OCI-LY3 (cell line): Measurements from ENCODE around the gene GLIS1.

Experiments used
- H2AFZ ChIP-seq: fragments of 200-600, 300-600 bp; shearing (Covaris generic); 2 replicates; pipeline ENCODE4 v1.6.0; 2014; ENCODE audit warnings: antibody characterized with exemption, low read depth, low read length
- H3K27ac ChIP-seq: fragments of 200-600, 300-600 bp; sonication (generic); 2 replicates; pipeline ENCODE4 v1.5.1; 2014; ENCODE audit warnings: mild to moderate bottlenecking, low read length, moderate library complexity, mixed read lengths
- H3K27me3 ChIP-seq: fragments of 200-600, 300-600 bp; sonication (generic); 2 replicates; pipeline ENCODE4 v1.6.1; 2014; ENCODE audit warnings: low read depth, low read length, mixed read lengths
- H3K36me3 ChIP-seq: fragments of 200-600, 300-600 bp; sonication (generic); replicated peaks from 2 replicates; pipeline ENCODE3; 2014; ENCODE audit warnings: low read depth, low read length, mixed read lengths
- H3K4me1 ChIP-seq: fragments of 300-600, 200-600 bp; sonication (generic); 2 replicates; pipeline ENCODE4 v1.6.1; 2014; ENCODE audit warnings: low read length, mixed read lengths
- H3K4me2 ChIP-seq: fragments of 200-600, 300-600 bp; sonication (generic); 2 replicates; pipeline ENCODE4 v1.6.1; 2014; ENCODE audit warnings: low read length, mixed read lengths
- H3K4me3 ChIP-seq: fragments of 300-600, 200-600 bp; sonication (generic); 2 replicates; pipeline ENCODE4 v1.5.1; 2014; ENCODE audit warnings: antibody characterized with exemption, mild to moderate bottlenecking, low read length, moderate library complexity
- H3K79me2 ChIP-seq: fragments of 300-600, 200-600 bp; shearing (Covaris generic); 2 replicates; pipeline ENCODE4 v1.6.1; 2014; ENCODE audit warnings: mild to moderate bottlenecking, low read length, mixed read lengths
- H3K9ac ChIP-seq: fragments of 300-600, 200-600 bp; shearing (Covaris generic); 2 replicates; pipeline ENCODE4 v1.6.0; 2014; ENCODE audit warnings: mild to moderate bottlenecking, low read length, moderate library complexity
- H3K9me3 ChIP-seq: fragments of 200-600, 300-600 bp; shearing (Covaris generic); 2 replicates; pipeline ENCODE4 v1.6.1; 2014; ENCODE audit warnings: low read length, mixed read lengths; ENCODE audit not compliant: insufficient read depth
- H4K20me1 ChIP-seq: fragments of 200-600, 300-600 bp; sonication (generic); 2 replicates; pipeline ENCODE4 v1.6.1; 2016; ENCODE audit warnings: low read length, mixed read lengths; ENCODE audit not compliant: insufficient read depth
- EZH2phosphoT487 ChIP-seq: fragments of 200-600 bp; shearing (Covaris generic); IDR thresholded peaks from 2 replicates; pipeline ENCODE4 v1.6.1; 2018; ENCODE audit warnings: antibody characterized with exemption, mixed run types, low read depth
- TF ChIP-seq, protein P1 (sequence below): fragments of 200-600, 300-600 bp; sonication (generic); IDR thresholded peaks from 2 replicates; pipeline ENCODE4 v1.5.1; 2014; ENCODE audit warnings: antibody characterized with exemption, low read length, low read depth

Gene GLIS1

GRCh38 chr1:53549287-53549686 is 189.7 kb downstream of the GLIS1 start:
- Histone ChIP-seq H3K36me3 (no peaks in the 10 kb centered on the region), H3K9me3 (no peaks in the 10 kb centered on the region), H2AFZ (no peak overlapping the region), H3K27ac (no peak overlapping the region), H3K27me3 (no peaks in the 10 kb centered on the region), H4K20me1 (no peaks in the 10 kb centered on the region), H3K4me1 (peaks cover 6% of the 10 kb centered on the region; the same call in 1 of the 2 replicates), H3K9ac (no peak overlapping the region), H3K4me2 (no peak overlapping the region), H3K4me3 (no peak overlapping the region), H3K79me2 (no peaks in the 10 kb centered on the region)
- no peak for TF ChIP-seq EZH2phosphoT487
- TF ChIP-seq, protein P1, sequence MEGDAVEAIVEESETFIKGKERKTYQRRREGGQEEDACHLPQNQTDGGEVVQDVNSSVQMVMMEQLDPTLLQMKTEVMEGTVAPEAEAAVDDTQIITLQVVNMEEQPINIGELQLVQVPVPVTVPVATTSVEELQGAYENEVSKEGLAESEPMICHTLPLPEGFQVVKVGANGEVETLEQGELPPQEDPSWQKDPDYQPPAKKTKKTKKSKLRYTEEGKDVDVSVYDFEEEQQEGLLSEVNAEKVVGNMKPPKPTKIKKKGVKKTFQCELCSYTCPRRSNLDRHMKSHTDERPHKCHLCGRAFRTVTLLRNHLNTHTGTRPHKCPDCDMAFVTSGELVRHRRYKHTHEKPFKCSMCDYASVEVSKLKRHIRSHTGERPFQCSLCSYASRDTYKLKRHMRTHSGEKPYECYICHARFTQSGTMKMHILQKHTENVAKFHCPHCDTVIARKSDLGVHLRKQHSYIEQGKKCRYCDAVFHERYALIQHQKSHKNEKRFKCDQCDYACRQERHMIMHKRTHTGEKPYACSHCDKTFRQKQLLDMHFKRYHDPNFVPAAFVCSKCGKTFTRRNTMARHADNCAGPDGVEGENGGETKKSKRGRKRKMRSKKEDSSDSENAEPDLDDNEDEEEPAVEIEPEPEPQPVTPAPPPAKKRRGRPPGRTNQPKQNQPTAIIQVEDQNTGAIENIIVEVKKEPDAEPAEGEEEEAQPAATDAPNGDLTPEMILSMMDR, result no peak

DNA sequence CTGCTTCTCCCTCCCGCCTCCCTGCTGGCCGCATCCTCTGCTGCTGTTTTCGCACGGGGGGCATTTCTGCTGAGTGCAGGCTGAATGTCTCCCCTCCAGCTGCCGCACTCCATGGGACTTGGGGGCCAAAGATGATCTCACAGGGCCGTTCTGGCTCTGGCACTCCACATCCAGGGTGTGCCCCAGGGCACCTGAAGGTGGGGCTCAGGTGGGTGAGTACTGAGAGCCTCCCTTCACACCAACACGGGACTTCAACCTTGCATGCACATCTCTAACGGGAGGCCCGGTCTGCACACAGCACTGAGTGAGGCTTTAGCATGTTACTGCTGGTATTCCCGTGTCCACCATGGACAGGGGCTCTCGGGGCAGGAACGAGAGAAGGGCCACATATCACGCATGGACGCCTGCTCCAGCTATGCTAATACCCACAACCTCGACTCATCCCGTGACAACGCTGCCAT is 190.9 kb downstream of the GLIS1 start:
- Histone ChIP-seq H3K4me1 (no peaks in the 10 kb centered on the region), H3K9me3 (no peaks in the 10 kb centered on the region), H2AFZ (no peak overlapping the region), H3K27ac (no peak overlapping the region), H4K20me1 (no peaks in the 10 kb centered on the region), H3K36me3 (no peaks in the 10 kb centered on the region), H3K27me3 (no peaks in the 10 kb centered on the region), H3K4me3 (no peak overlapping the region), H3K4me2 (no peak overlapping the region), H3K9ac (no peak overlapping the region), H3K79me2 (no peaks in the 10 kb centered on the region)
- TF ChIP-seq EZH2phosphoT487, result no peak
- TF ChIP-seq, protein P1, result no peak

GRCh38 chr1:53547231-53547790 is 191.7 kb downstream of the GLIS1 start:
- no peak for TF ChIP-seq EZH2phosphoT487
- H3K27me3 ChIP-seq, result peaks cover 3% of the 10 kb centered on the region; the same call in 1 of the 2 replicates
- no peak overlapping the region for H3K4me2 ChIP-seq
- H3K79me2 ChIP-seq, result no peaks in the 10 kb centered on the region
- H3K9ac ChIP-seq, result no peak overlapping the region
- no peaks in the 10 kb centered on the region for H3K36me3 ChIP-seq
- no peak overlapping the region for H3K27ac ChIP-seq
- no peaks in the 10 kb centered on the region for H3K4me1 ChIP-seq
- no peaks in the 10 kb centered on the region for H3K9me3 ChIP-seq
- no peak overlapping the region for H2AFZ ChIP-seq
- H3K4me3 ChIP-seq, result no peak overlapping the region
- no peaks in the 10 kb centered on the region for H4K20me1 ChIP-seq

GRCh38 chr1:53546409-53547155 is 192.4 kb downstream of the GLIS1 start:
- H3K36me3 ChIP-seq, result no peaks in the 10 kb centered on the region
- no peaks in the 10 kb centered on the region for H3K79me2 ChIP-seq
- peaks cover 3% of the 10 kb centered on the region; the same call in 1 of the 2 replicates for H3K27me3 ChIP-seq
- no peak overlapping the region for H3K4me3 ChIP-seq
- no peak overlapping the region for H2AFZ ChIP-seq
- H4K20me1 ChIP-seq, result no peaks in the 10 kb centered on the region
- no peaks in the 10 kb centered on the region for H3K9me3 ChIP-seq
- no peak overlapping the region for H3K9ac ChIP-seq
- H3K4me1 ChIP-seq, result 0 out of 2 replicates have a peak, but pooled peaks cover 3% of the 10 kb centered on the region
- no peak overlapping the region for H3K4me2 ChIP-seq
- no peak overlapping the region for H3K27ac ChIP-seq
- no peak for TF ChIP-seq EZH2phosphoT487
- TF ChIP-seq, protein P1, result no peak
